ENCODE measurements around the gene GLS2. TPM values are rescaled to one million over a fixed set of nuclear protein-coding genes. Genes with fewer than 3 reads are reported as not detected.
"Not testable (repeated sequence)": the region's sequence is repeated elsewhere in the genome, so short reads cannot be mapped to it uniquely, and the experiment has no call there.

GLS2 gene
- total and polyA plus RNA-seq, 2 donors from 2014 or later, result 2.5 to 5.6 TPM

- Histone ChIP-seq H3K27ac (ENCODE audit: low read depth in 2 of 2, low read length in 2 of 2) (no peak overlapping the region), H3K4me3 (ENCODE audit: low read length in 3 of 3) (no peak overlapping the region), H3K4me1 (ENCODE audit: control insufficient read depth in 2 of 3, insufficient read depth in 2 of 3, low read depth in 1 of 3, low read length in 3 of 3) (peaks cover 0 to 2% (median 0%) of the 10 kb centered on the region in 3 donors), H3K36me3 (ENCODE audit: control insufficient read depth in 2 of 3, insufficient read depth in 3 of 3, low read length in 3 of 3) (no peaks in the 10 kb centered on the region), H3K27me3 (ENCODE audit: control insufficient read depth, insufficient read depth, low read length) (no peaks in the 10 kb centered on the region), H3K9ac (ENCODE audit: low read length in 3 of 3) (no peak overlapping the region), H3K9me3 (ENCODE audit: control insufficient read depth in 2 of 3, insufficient read depth in 1 of 3, low read length in 3 of 3) (no peaks in the 10 kb centered on the region)
- intact Hi-C loops (cut with DNase I), result loop anchor here (5.0 kb wide), 1 partner anchor 57 kb away; no protein-coding TSS in a partner anchor
- FAIRE-seq (no peak), DNase-seq (no peak)
- TF ChIP-seq CTCF (IDR thresholded peaks at IDR 0.05; ENCODE audit: borderline replicate concordance, extremely low read depth, insufficient read depth), result no peak
Observed at GRCh38 chr12:56510786-56511185, 22.8 kb upstream of the GLS2 start.

DNA sequence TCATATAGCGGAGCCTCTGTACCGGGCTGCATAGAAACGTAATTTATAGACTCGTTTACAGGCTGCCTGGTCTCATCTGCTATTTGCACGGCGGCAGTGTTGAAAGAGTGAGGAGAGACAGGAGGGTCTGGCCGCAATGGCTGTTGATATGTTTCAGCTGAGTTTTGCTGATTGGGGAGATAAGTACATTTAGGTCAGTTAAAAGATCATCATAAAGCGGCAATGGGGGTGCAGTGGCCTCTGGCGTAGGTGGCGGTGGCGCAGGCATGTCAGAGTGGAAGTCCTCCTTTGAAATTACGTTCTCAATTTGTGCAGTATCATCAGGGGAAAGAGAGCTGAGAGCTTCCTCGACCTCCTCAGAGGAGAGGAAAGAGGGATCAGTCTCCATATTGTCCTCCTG, 11.9 kb upstream of the GLS2 start:
- H3K9me3 ChIP-seq (ENCODE audit: control insufficient read depth in 2 of 3, insufficient read depth in 1 of 3, low read length in 3 of 3); H3K9ac ChIP-seq (ENCODE audit: low read length in 3 of 3); H3K27me3 ChIP-seq (ENCODE audit: control insufficient read depth, insufficient read depth, low read length); H3K36me3 ChIP-seq (ENCODE audit: control insufficient read depth in 2 of 3, insufficient read depth in 3 of 3, low read length in 3 of 3); H3K4me1 ChIP-seq (ENCODE audit: control insufficient read depth in 2 of 3, insufficient read depth in 2 of 3, low read depth in 1 of 3, low read length in 3 of 3); H3K27ac ChIP-seq (ENCODE audit: low read depth in 2 of 2, low read length in 2 of 2); DNase-seq; H3K4me3 ChIP-seq (ENCODE audit: low read length in 3 of 3); intact Hi-C loops (cut with DNase I); FAIRE-seq: not testable (repeated sequence)

DNA sequence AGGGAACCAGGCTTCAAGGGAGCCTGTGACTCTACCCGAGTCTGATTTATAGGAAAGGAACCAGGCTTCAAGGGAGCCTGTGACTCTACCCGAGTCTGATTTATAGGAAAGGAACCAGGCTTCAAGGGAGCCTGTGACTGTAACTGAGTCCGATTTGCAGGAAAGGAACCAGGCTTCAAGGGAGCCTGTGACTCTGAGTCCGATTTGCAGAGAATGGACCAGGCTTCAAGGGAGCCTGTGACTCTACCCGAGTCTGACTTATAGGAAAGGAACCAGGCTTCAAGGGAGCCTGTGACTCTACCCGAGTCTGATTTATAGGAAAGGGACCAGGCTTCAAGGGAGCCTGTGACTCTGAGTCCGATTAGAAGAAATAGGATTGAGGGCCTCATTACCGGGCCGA, 11.5 kb upstream of the GLS2 start:
- H3K4me1 ChIP-seq (ENCODE audit: control insufficient read depth in 2 of 3, insufficient read depth in 2 of 3, low read depth in 1 of 3, low read length in 3 of 3); H3K4me3 ChIP-seq (ENCODE audit: low read length in 3 of 3); DNase-seq; H3K36me3 ChIP-seq (ENCODE audit: control insufficient read depth in 2 of 3, insufficient read depth in 3 of 3, low read length in 3 of 3); H3K9me3 ChIP-seq (ENCODE audit: control insufficient read depth in 2 of 3, insufficient read depth in 1 of 3, low read length in 3 of 3); H3K27me3 ChIP-seq (ENCODE audit: control insufficient read depth, insufficient read depth, low read length); H3K27ac ChIP-seq (ENCODE audit: low read depth in 2 of 2, low read length in 2 of 2); FAIRE-seq; H3K9ac ChIP-seq (ENCODE audit: low read length in 3 of 3); intact Hi-C loops (cut with DNase I): not testable (repeated sequence)

DNA sequence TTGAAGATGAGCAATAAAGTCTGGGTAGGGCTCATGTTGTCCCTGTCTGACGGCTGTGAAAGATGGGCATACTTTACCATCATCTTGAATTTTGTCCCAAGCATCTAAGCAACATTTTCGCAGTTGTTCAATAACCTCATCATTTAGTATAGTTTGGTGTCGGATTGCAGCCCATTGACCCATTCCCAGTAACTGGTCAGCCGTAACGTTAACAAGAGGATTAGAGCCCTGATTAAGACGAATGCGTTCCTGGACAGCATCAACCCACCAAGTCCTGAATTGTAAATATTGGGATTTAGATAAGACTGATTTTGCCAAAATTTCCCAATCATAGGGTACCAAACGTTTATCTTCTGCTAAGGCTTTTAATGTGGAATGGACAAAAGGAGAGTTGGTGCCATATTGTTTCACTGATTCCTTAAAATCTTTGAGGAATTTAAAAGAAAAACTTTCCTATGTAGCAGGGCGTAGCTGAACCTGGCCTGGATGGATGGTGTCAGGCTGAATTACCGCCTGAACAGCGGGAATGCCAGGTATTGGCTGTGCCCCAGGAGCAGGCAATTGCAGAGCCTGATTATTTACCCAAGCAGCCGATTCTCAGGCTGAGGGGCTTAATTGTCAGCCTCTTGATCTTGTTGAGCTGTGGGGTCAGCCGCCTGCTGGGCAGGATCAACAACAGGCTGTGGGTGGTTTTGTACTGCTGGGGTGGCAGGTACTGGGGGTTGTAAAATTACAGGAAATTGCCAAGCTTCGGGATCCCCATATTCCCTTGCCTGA, 10.4 kb upstream of the GLS2 start:
- H3K36me3 ChIP-seq (ENCODE audit: control insufficient read depth in 2 of 3, insufficient read depth in 3 of 3, low read length in 3 of 3); intact Hi-C loops (cut with DNase I); H3K27me3 ChIP-seq (ENCODE audit: control insufficient read depth, insufficient read depth, low read length); H3K9ac ChIP-seq (ENCODE audit: low read length in 3 of 3); H3K27ac ChIP-seq (ENCODE audit: low read depth in 2 of 2, low read length in 2 of 2); H3K4me1 ChIP-seq (ENCODE audit: control insufficient read depth in 2 of 3, insufficient read depth in 2 of 3, low read depth in 1 of 3, low read length in 3 of 3); H3K9me3 ChIP-seq (ENCODE audit: control insufficient read depth in 2 of 3, insufficient read depth in 1 of 3, low read length in 3 of 3); FAIRE-seq; H3K4me3 ChIP-seq (ENCODE audit: low read length in 3 of 3): not testable (repeated sequence)
- peak in 1 of 5 donors; percentile 22 for DNase-seq

DNA sequence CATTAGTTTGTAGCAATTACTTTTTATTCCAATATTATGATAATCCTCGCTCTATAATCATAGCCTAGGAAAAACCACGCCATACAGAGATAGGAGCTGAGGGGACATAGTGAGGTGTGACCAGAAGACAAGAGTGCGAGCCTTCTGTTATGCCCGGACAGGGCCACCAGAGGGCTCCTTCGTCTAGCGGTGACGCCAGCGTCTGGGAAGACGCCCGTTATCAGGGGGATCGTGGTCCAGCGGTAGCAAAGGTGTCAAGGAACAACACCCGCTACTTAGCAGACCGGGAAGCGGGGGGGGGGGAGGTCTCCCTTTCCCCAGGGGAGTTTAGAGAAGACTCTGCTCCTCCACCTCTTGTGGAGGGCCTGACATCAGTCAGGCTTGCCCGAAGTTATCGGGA, 8.7 kb upstream of the GLS2 start:
- H3K27me3 ChIP-seq (ENCODE audit: control insufficient read depth, insufficient read depth, low read length); FAIRE-seq; intact Hi-C loops (cut with DNase I); H3K36me3 ChIP-seq (ENCODE audit: control insufficient read depth in 2 of 3, insufficient read depth in 3 of 3, low read length in 3 of 3); H3K9me3 ChIP-seq (ENCODE audit: control insufficient read depth in 2 of 3, insufficient read depth in 1 of 3, low read length in 3 of 3); H3K9ac ChIP-seq (ENCODE audit: low read length in 3 of 3); H3K27ac ChIP-seq (ENCODE audit: low read depth in 2 of 2, low read length in 2 of 2); H3K4me1 ChIP-seq (ENCODE audit: control insufficient read depth in 2 of 3, insufficient read depth in 2 of 3, low read depth in 1 of 3, low read length in 3 of 3); H3K4me3 ChIP-seq (ENCODE audit: low read length in 3 of 3): not testable (repeated sequence)
- DNase-seq, result peak in 3 of 5 donors; percentile 40 to 79 (median 66)
- peak; percentile 32 for TF ChIP-seq CTCF (IDR thresholded peaks at IDR 0.05; ENCODE audit: borderline replicate concordance, extremely low read depth, insufficient read depth)

DNA sequence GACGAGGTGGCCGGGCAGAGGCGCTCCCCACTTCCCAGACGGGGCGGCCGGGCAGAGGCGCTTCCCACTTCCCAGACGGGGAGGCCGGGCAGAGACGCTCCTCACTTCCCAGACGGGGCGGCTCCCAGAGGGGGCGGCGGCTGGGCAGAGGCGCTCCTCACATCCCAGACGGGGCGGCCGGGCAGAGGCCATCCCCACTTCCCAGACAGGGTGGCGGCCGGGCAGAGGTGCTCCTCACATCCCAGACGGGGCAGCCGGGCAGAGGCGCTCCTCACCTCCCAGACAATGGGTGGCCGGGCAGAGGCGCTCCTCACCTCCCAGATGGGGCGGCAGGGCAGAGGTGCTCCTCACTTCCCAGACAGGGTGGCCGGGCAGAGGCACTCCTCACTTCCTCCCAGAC, 6.5 kb upstream of the GLS2 start:
- H3K27me3 ChIP-seq (ENCODE audit: control insufficient read depth, insufficient read depth, low read length); H3K9me3 ChIP-seq (ENCODE audit: control insufficient read depth in 2 of 3, insufficient read depth in 1 of 3, low read length in 3 of 3); intact Hi-C loops (cut with DNase I); H3K4me1 ChIP-seq (ENCODE audit: control insufficient read depth in 2 of 3, insufficient read depth in 2 of 3, low read depth in 1 of 3, low read length in 3 of 3); H3K4me3 ChIP-seq (ENCODE audit: low read length in 3 of 3); H3K9ac ChIP-seq (ENCODE audit: low read length in 3 of 3); H3K36me3 ChIP-seq (ENCODE audit: control insufficient read depth in 2 of 3, insufficient read depth in 3 of 3, low read length in 3 of 3); FAIRE-seq; H3K27ac ChIP-seq (ENCODE audit: low read depth in 2 of 2, low read length in 2 of 2): not testable (repeated sequence)
- DNase-seq, result peak in 1 of 5 donors; percentile 65

DNA sequence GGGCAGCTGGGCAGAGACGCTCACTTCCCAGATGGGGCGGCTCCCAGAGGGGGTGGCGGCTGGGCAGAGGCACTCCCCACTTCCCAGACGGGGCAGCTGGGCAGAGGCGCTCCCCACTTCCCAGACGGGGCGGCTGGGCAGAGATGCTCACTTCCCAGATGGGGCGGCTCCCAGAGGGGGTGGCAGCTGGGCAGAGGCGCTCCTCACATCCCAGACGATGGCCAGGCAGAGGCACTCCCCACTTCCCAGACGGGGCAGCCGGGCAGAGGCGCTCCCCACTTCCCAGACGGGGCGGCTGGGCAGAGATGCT, 6.1 kb upstream of the GLS2 start:
- H3K27ac ChIP-seq (ENCODE audit: low read depth in 2 of 2, low read length in 2 of 2); intact Hi-C loops (cut with DNase I); H3K36me3 ChIP-seq (ENCODE audit: control insufficient read depth in 2 of 3, insufficient read depth in 3 of 3, low read length in 3 of 3); H3K4me1 ChIP-seq (ENCODE audit: control insufficient read depth in 2 of 3, insufficient read depth in 2 of 3, low read depth in 1 of 3, low read length in 3 of 3); FAIRE-seq; H3K9me3 ChIP-seq (ENCODE audit: control insufficient read depth in 2 of 3, insufficient read depth in 1 of 3, low read length in 3 of 3); H3K9ac ChIP-seq (ENCODE audit: low read length in 3 of 3); H3K27me3 ChIP-seq (ENCODE audit: control insufficient read depth, insufficient read depth, low read length); H3K4me3 ChIP-seq (ENCODE audit: low read length in 3 of 3): not testable (repeated sequence)
- peak in 1 of 5 donors; percentile 52 for DNase-seq

All from kidney (tissue), 14 donors.